DOHH2 (cell line): Measurements from ENCODE around the gene MACROD2.

Experiments
- H3F3A ChIP-seq: fragments of 200-600 bp; sonication (generic), shearing (Covaris generic); 2 replicates; pipeline ENCODE4 v1.6.0; 2016; ENCODE audit warnings: antibody characterized with exemption, mild to moderate bottlenecking; ENCODE audit not compliant: control insufficient read depth, insufficient read depth
- H3K27ac ChIP-seq: fragments of 200-600 bp; sonication (generic); 2 replicates; pipeline ENCODE4 v1.5.1; 2014; ENCODE audit warnings: low read depth, mild to moderate bottlenecking, low read length, moderate library complexity
- H3K27me3 ChIP-seq: fragments of 200-600 bp; sonication (generic); 2 replicates; pipeline ENCODE4 v1.6.1; 2014; ENCODE audit warnings: mild to moderate bottlenecking, low read length, mixed read lengths; ENCODE audit not compliant: control insufficient read depth
- H3K36me3 ChIP-seq: fragments of 200-600 bp; sonication (generic); 2 replicates; pipeline ENCODE4 v1.6.1; 2014; ENCODE audit warnings: mild to moderate bottlenecking, low read length, moderate library complexity, mixed read lengths; ENCODE audit not compliant: control insufficient read depth
- H3K4me1 ChIP-seq: fragments of 200-600 bp; sonication (generic); 2 replicates; pipeline ENCODE4 v1.6.1; 2014; ENCODE audit warnings: mild to moderate bottlenecking, low read length, mixed read lengths; ENCODE audit not compliant: control insufficient read depth
- H3K4me2 ChIP-seq: fragments of 200-600 bp; sonication (generic); 2 replicates; pipeline ENCODE4 v1.6.0; 2014; ENCODE audit warnings: mild to moderate bottlenecking, low read length, moderate library complexity
- H3K4me3 ChIP-seq: fragments of 200-600 bp; sonication (generic); 2 replicates; pipeline ENCODE4 v1.5.1; 2014; ENCODE audit warnings: mild to moderate bottlenecking, low read length, mixed read lengths
- H3K79me2 ChIP-seq: fragments of 200-600 bp; sonication (generic); 2 replicates; pipeline ENCODE4 v1.6.1; 2014; ENCODE audit warnings: mild to moderate bottlenecking, low read length, mixed read lengths; ENCODE audit not compliant: control insufficient read depth
- H3K9me2 ChIP-seq: fragments of 200-600 bp; sonication (generic); replicated peaks from 2 replicates; pipeline ENCODE4 v1.6.1; 2014; ENCODE audit warnings: mild to moderate bottlenecking, low read length, mixed read lengths; ENCODE audit not compliant: control insufficient read depth
- H3K9me3 ChIP-seq: fragments of 200-600 bp; sonication (generic); 2 replicates; pipeline ENCODE4 v1.6.1; 2014; ENCODE audit warnings: antibody characterized with exemption, low read length, mixed read lengths; ENCODE audit not compliant: control insufficient read depth, insufficient read depth
- H4K20me1 ChIP-seq: fragments of 200-600 bp; sonication (generic); 2 replicates; pipeline ENCODE4 v1.6.0; 2014; ENCODE audit warnings: low read depth, mild to moderate bottlenecking, antibody characterized with exemption, low read length, moderate library complexity; ENCODE audit not compliant: control insufficient read depth, insufficient read depth
- CTCF ChIP-seq: fragments of 200-600 bp; sonication (generic); IDR thresholded peaks from one replicate; pipeline ENCODE4 v1.5.1; 2014; ENCODE audit warnings: antibody characterized with exemption, mild to moderate bottlenecking, low read depth, low read length; ENCODE audit not compliant: poor library complexity, severe bottlenecking
- EZH2phosphoT487 ChIP-seq: fragments of 200-600 bp; sonication (generic); IDR thresholded peaks from 2 replicates; pipeline ENCODE4 v1.6.1; 2017; ENCODE audit warnings: borderline replicate concordance, mild to moderate bottlenecking, antibody characterized with exemption, low read length, moderate library complexity, mixed read lengths

Gene MACROD2

GRCh38 chr20:14597206-14597715, 601.9 kb downstream of the MACROD2 start:
- H3K4me2 ChIP-seq = no peak overlapping the region
- no peak for TF ChIP-seq EZH2phosphoT487
- TF ChIP-seq CTCF = no peak

DNA sequence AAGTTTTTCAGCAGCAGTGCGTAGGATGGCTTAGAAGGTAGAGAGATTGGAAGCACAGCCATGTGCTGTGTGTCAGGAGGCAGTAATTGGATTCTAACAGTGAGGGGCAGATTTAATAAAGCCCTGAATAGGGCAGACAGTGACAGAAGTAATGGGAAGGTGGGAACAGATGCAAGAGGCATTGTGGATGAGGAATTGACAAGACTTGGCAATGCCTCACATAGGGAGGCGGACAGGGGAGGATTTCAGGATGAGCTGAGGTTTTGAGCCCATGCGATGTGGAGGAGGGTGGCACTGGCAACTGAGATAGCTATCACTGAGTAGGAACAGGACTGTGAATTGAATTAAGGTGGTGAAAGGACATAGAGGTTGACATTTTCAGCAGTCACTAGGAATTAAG, 604.3 kb downstream of the MACROD2 start:
- Histone ChIP-seq H3K9me2 (no peaks in the 10 kb centered on the region), H3K4me2 (no peak overlapping the region), H3K27ac (no peak overlapping the region), H3K36me3 (no peaks in the 10 kb centered on the region), H3K9me3 (no peaks in the 10 kb centered on the region), H3K4me1 (no peaks in the 10 kb centered on the region), H4K20me1 (no peaks in the 10 kb centered on the region), H3K79me2 (no peaks in the 10 kb centered on the region), H3K27me3 (no peaks in the 10 kb centered on the region), H3K4me3 (no peak overlapping the region), H3F3A (no peaks in the 10 kb centered on the region)
- TF ChIP-seq EZH2phosphoT487 = no peak
- no peak for TF ChIP-seq CTCF

More at GRCh38 chr20:14597206-14597715, 601.9 kb downstream of the MACROD2 start:
- Histone ChIP-seq H3F3A (no peaks in the 10 kb centered on the region), H3K27ac (no peak overlapping the region), H3K36me3 (no peaks in the 10 kb centered on the region), H3K9me2 (no peaks in the 10 kb centered on the region), H3K9me3 (no peaks in the 10 kb centered on the region), H3K4me1 (no peaks in the 10 kb centered on the region), H4K20me1 (no peaks in the 10 kb centered on the region), H3K27me3 (no peaks in the 10 kb centered on the region), H3K4me3 (no peak overlapping the region), H3K79me2 (no peaks in the 10 kb centered on the region)

DNA sequence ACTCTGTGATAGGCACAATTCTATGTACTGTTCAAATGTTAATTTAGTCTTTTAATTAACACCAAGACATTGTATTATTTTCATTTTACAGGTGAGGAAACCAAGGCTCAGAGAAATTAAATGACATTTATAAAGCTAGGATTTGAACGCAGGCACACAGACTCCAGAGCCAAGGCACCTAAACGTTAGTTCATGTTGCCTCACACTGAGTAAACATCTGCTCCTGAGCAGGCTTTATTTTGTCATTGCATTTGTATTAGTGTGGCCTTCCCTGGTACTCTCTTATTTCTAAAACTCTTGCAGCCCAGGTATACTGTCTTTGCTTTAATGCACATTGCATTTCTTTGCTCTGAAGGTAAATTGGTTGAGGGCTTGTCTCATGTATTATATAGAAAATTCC, 605.2 kb downstream of the MACROD2 start:
- H3K9me2 ChIP-seq = no peaks in the 10 kb centered on the region
- no peaks in the 10 kb centered on the region for H4K20me1 ChIP-seq
- H3K4me2 ChIP-seq = no peak overlapping the region
- H3F3A ChIP-seq = no peaks in the 10 kb centered on the region
- H3K27ac ChIP-seq = no peak overlapping the region
- H3K79me2 ChIP-seq = no peaks in the 10 kb centered on the region
- TF ChIP-seq EZH2phosphoT487 (no peak), CTCF (no peak)
- no peaks in the 10 kb centered on the region for H3K36me3 ChIP-seq
- no peaks in the 10 kb centered on the region for H3K9me3 ChIP-seq
- H3K27me3 ChIP-seq = no peaks in the 10 kb centered on the region
- H3K4me3 ChIP-seq = no peak overlapping the region
- H3K4me1 ChIP-seq = no peaks in the 10 kb centered on the region

DNA sequence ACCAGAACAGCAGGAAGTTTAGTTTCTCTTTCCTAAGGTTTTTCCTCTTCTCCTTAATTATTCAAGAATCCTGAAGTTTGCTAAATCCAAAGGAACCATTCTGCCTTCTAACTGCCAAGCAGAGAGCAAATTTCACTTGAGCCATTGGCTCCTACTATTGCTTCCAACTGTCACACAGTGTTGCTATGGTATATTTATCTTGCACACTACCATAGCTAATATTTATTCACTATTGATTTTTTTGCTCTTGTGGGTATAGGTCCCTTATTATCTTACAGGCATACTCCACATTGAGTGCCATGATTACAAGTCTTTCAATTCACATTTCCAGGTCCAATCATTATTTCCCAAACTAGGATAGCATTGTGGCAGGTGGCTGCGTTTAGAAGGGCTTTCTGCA, 608.8 kb downstream of the MACROD2 start:
- Histone ChIP-seq H3K27me3 (no peaks in the 10 kb centered on the region), H3K4me3 (no peak overlapping the region), H3K4me1 (no peaks in the 10 kb centered on the region), H3K27ac (no peak overlapping the region), H3K9me3 (no peaks in the 10 kb centered on the region), H3K36me3 (no peaks in the 10 kb centered on the region), H3K79me2 (no peaks in the 10 kb centered on the region), H3F3A (no peaks in the 10 kb centered on the region), H3K4me2 (no peak overlapping the region), H3K9me2 (no peaks in the 10 kb centered on the region), H4K20me1 (no peaks in the 10 kb centered on the region)
- TF ChIP-seq EZH2phosphoT487 (no peak), CTCF (no peak)
